Retinal pigment epithelial cell (primary cell): ENCODE results near the gene TOP2B.

Experiments used
- DNase-seq: peaks from one replicate; pipeline ENCODE4 v3.0.0-alpha.2; 2010; ENCODE audit warnings: low read depth
- H3K4me3 ChIP-seq: 2 replicates; pipeline ENCODE4 v1.5.1; 2011; ENCODE audit warnings: mild to moderate bottlenecking, low read length, control low read depth, moderate library complexity
- CTCF ChIP-seq: conservative IDR thresholded peaks from 2 replicates; pipeline ENCODE4 v1.5.1; 2011; ENCODE audit warnings: low read depth, low read length, control low read depth, inconsistent platforms

The TOP2B gene

GRCh38 chr3:25564075-25564474, 100.6 kb downstream of the TOP2B start:
- no peak for DNase-seq
- no peak for TF ChIP-seq CTCF
- no peak overlapping the region for H3K4me3 ChIP-seq

- H3K4me3 ChIP-seq, result no peak overlapping the region
- DNase-seq, result no peak
- no peak for TF ChIP-seq CTCF
Measured at GRCh38 chr3:25563601-25564000, 101.1 kb downstream of the TOP2B start.

- no peak overlapping the region for H3K4me3 ChIP-seq
- no peak for DNase-seq
- no peak for TF ChIP-seq CTCF
Measured at GRCh38 chr3:25558796-25559195, 105.9 kb downstream of the TOP2B start.

- no peak overlapping the region for H3K4me3 ChIP-seq
- DNase-seq, result no peak
- TF ChIP-seq CTCF, result no peak
Measured at GRCh38 chr3:25558121-25558520, 106.6 kb downstream of the TOP2B start.

- H3K4me3 ChIP-seq, result no peak overlapping the region
- no peak for DNase-seq
- TF ChIP-seq CTCF, result no peak
Measured at GRCh38 chr3:25557694-25558093, 107.0 kb downstream of the TOP2B start.

- TF ChIP-seq CTCF, result no peak
- no peak for DNase-seq
- H3K4me3 ChIP-seq, result no peak overlapping the region
Measured at GRCh38 chr3:25556447-25556846, 108.3 kb downstream of the TOP2B start.

GRCh38 chr3:25555695-25556437, 108.8 kb downstream of the TOP2B start:
- no peak overlapping the region for H3K4me3 ChIP-seq
- no peak for TF ChIP-seq CTCF
- no peak for DNase-seq
